KOPT-K1 (cell line): ENCODE data around the gene LPP.

Source experiments
- H3K27ac ChIP-seq: fragments of 200-600 bp; sonication (generic); 2 replicates; pipeline ENCODE4 v1.5.1; 2016; ENCODE audit warnings: antibody characterized with exemption, mild to moderate bottlenecking, low read depth, low read length; ENCODE audit not compliant: poor library complexity, severe bottlenecking
- H3K36me3 ChIP-seq: fragments of 200-600 bp; sonication (generic); 2 replicates; pipeline ENCODE4 v1.5.1; 2017; ENCODE audit warnings: antibody characterized with exemption, mild to moderate bottlenecking, low read length, moderate library complexity; ENCODE audit not compliant: insufficient read depth
- H3K9me3 ChIP-seq: fragments of 200-600 bp; sonication (generic); 2 replicates; pipeline ENCODE4 v1.5.1; 2017; ENCODE audit warnings: antibody characterized with exemption, low read length, mild to moderate bottlenecking; ENCODE audit not compliant: insufficient read depth, poor library complexity, severe bottlenecking

LPP gene

DNA sequence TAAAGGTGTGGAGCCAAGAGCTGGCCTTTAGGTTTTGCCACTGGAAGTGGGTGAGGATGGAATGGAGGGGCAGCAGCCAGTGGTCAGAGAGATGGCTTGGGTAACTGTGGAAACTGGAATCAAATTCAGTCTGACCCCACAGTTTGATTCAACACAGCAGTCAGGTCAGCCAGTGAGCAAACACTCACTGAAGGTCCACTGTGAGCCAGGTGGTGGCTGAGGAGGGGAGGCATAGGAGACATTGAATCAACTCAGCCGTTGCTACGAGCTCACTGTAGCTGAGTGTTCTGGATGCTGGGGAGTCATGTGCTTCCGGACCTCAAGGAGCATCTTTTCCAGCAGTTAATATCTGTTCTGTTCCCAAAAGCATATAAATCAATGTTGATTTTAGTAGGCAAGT is 37.5 kb downstream of the LPP start:
- H3K36me3 ChIP-seq, result peaks cover 8% of the 10 kb centered on the region; the same call in 1 of the 2 replicates
- H3K27ac ChIP-seq, result peak overlapping the region; percentile 50
- H3K9me3 ChIP-seq, result no peaks in the 10 kb centered on the region

DNA sequence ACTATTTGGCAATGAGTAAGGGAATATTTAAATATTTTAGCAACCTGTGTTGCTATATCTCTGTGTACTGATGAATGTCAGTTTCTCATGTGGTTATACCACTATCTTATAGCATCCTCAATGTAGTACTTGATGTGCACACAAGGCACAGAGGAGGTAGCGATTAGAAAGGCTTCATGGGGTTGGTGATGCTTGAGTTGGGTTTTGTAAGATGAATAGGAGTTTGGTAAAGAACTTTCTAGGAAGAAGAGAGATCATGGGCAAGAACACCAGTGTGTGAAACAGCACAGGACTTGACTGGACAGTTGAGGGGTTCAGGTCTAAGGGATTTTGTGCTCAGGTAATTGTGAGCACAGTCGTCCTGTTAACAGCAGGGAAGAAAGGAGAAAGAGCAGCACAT is 38.1 kb downstream of the LPP start:
- H3K27ac ChIP-seq, result no peak overlapping the region
- no peaks in the 10 kb centered on the region for H3K9me3 ChIP-seq
- peaks cover 8% of the 10 kb centered on the region; the same call in 1 of the 2 replicates for H3K36me3 ChIP-seq

DNA sequence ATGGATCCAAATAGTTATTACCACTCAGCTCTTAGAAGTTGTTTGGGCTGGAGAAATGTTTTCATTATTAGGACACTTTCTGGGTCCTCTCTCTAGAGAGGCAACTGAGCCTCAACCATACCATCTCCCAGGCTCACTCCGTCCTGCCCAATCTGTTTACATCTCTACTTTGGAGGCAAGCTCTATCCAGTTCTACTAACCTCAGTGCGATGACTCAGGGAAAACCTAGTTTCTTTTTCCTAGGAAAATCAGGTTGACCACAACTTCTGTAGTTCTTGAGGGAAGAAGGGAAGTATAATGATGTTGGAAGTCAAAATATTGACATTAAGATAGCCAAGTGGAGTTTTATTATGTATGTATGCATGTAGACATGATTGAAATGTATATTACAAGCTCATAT is 40.4 kb downstream of the LPP start:
- no peaks in the 10 kb centered on the region for H3K9me3 ChIP-seq
- H3K27ac ChIP-seq, result no peak overlapping the region
- H3K36me3 ChIP-seq, result peaks cover 8% of the 10 kb centered on the region; the same call in 1 of the 2 replicates

DNA sequence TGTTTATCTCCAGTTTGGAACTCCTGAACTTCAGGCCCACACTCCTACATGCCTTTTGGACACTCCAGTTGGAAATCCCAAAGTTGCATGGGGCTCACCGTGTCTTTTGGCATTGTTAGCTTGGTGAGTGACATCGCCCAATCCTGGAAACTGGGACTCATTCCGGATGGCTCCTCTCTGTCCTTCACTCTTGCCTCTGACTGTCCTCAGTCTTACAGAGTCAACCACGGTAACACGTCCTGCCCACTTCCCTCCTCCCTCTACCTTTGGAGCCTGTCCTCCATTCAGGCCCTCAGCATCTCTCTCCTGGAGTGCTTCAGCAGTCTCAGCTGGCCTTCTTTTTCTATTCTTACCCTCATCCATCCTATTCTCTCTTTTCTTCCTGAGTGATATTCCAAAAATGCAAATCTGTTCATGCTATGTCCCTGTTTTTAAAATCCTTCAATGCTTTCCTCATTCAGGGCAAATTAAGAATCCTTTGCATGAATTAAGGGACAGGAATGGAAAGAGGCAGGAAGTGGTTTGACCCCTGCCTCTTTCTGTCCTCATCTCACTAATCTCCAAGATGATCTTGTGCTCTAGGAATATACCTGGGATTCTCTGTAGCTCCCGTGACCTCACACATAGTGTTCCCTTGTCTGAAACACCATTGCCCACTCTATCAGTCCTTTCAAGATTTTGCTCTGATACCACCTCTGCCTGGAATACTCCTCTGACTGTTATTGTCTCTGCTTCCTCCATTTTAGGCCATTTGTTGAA is 42.5 kb downstream of the LPP start:
- Histone ChIP-seq H3K27ac (no peak overlapping the region), H3K36me3 (peaks cover 8% of the 10 kb centered on the region; the same call in 1 of the 2 replicates), H3K9me3 (no peaks in the 10 kb centered on the region)

DNA sequence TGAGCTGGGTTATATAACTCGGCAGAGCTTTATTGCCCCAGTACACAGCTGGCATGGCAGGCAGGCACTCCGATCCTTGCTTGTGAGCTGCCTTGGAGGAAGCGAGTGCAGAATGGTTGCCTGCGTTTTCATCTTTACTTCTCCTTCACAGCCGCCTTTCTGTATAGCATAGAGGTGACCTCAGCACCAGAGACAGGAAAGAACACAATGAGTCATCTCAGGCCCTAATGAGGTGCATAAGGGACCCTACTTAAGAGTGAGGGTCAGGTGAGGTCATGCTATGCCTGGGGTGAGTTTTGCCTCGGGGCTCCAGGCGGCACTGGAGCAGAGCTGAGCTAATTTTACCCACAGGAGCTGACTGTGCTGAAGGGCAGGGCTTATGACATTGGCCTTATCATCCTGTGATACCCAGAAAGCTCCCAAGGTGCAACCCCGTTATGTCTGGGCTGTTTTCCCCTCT is 43.5 kb downstream of the LPP start:
- H3K9me3 ChIP-seq, result no peaks in the 10 kb centered on the region
- H3K36me3 ChIP-seq, result peaks cover 8% of the 10 kb centered on the region; the same call in 1 of the 2 replicates
- H3K27ac ChIP-seq, result no peak overlapping the region

DNA sequence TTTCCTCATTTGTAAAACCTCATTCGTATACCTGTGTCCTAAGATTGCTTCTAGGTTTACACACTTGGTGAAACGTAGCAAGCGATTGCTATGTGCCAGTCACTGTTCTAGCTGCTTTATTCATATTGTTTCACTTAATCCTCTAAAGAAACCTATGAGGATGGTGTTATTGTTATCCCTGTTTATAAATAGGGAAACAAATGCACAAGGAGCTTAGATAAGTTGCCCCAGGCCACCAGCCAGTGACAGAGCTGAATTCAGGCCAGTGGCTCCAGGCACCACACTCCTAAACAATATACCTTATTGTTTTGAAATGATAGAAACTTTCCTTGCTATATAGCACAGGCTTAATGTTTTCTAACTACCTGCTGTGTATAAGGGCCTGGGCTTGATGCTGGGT is 44.0 kb downstream of the LPP start:
- no peak overlapping the region for H3K27ac ChIP-seq
- peaks cover 2% of the 10 kb centered on the region; the same call in 1 of the 2 replicates for H3K36me3 ChIP-seq
- no peaks in the 10 kb centered on the region for H3K9me3 ChIP-seq

DNA sequence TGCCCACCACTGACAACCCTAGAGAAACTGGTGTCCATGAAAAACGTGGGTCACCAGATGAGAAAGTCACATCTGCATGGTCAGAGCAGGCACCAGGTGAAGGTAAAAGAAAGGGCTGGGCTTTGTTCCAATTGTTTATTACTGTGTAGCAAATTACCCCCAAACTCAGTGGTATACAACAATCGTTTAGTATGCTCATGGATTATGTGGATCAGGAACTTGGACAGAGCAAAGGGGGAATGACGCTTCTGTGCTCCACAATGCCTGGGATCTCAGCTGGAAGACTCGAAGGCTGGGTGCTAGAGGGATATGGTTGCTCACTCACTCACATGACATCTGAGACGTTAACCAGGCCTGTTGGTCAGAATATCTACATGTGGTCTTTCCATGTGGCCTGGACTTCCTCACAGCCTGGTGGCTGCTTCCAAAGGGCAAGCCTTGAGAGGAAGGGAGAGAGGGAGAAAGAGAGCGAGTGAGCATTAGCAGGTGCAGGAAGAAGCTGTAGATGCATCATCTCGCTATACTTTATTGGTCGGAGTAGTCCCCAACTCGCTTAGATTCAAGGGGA is 44.9 kb downstream of the LPP start:
- Histone ChIP-seq H3K36me3 (no peaks in the 10 kb centered on the region), H3K9me3 (no peaks in the 10 kb centered on the region), H3K27ac (no peak overlapping the region)

DNA sequence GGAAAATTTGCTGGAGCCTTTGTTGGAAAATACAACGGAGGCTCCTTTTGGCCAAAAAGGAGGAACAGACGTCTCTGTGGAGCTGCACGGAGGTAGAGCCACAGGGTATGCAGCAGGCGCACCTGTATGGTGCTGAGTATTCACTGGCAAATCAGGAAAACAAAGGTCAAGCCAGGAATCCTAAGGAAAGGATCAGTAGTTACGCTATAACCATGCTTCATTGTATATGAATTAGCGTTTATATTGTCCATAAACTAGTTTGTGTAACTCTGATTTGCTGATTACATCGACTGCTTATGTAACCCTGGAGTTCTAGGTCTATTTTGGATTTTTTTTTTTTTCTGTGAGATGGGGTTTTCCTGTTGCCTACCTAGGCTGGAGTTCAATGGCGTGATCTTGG is 45.4 kb downstream of the LPP start:
- no peaks in the 10 kb centered on the region for H3K9me3 ChIP-seq
- H3K27ac ChIP-seq, result no peak overlapping the region
- H3K36me3 ChIP-seq, result no peaks in the 10 kb centered on the region

DNA sequence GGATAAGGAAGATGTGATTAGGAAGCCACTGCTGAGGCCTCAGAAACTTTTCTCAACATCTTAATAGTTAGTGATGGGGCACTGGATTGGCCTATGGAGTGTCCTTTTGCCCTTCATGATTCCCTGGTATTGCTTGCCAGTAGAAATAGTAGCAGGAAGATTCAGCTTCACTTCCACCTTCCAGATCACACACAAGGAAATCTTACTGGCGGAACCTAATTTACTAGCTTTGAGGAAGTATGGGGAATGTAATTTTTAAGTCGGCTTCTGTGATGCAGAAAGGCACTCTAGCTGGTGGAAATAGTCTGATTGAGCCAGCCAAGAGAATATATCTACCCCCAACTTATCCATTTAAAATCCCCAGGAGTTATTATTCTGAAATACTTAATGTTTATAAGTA is 46.5 kb downstream of the LPP start:
- H3K36me3 ChIP-seq, result no peaks in the 10 kb centered on the region
- no peaks in the 10 kb centered on the region for H3K9me3 ChIP-seq
- no peak overlapping the region for H3K27ac ChIP-seq

DNA sequence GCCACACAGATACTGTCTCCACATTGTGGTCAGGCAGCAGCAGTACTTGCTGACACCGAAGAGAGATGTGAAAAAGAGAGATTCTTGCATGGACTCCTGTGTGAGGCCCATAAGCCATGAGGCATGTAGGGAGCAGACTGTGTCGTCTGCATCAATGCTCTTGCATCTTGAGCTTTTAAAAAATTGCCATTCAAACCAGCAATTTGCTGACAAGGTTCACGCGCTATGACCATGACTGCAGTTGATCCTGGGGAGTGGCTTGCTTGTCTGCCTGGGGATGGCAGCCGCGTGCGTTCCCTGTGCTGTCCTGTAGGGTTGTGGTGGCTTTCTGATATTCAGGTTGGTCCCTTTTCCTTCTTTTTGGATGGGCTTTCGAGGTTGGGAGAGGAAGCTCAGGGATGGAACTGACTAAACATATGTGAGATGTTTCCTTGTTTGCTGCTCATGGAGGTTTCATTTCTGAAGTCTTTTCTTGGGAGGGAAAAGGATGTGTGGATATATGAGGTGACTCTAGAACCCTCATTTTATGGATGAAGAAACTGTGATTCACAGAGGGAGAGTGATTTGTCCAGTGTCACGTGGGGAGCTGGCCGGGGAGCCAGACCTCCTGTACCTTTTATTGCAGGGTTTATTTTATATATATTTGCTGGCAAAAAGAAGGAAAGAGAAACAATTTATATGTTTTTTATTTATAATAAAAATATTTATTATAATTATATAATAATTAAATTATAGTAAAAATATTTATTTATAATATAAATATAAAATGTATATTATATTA is 48.6 kb downstream of the LPP start:
- H3K9me3 ChIP-seq, result no peaks in the 10 kb centered on the region
- H3K36me3 ChIP-seq, result no peaks in the 10 kb centered on the region
- H3K27ac ChIP-seq, result no peak overlapping the region

DNA sequence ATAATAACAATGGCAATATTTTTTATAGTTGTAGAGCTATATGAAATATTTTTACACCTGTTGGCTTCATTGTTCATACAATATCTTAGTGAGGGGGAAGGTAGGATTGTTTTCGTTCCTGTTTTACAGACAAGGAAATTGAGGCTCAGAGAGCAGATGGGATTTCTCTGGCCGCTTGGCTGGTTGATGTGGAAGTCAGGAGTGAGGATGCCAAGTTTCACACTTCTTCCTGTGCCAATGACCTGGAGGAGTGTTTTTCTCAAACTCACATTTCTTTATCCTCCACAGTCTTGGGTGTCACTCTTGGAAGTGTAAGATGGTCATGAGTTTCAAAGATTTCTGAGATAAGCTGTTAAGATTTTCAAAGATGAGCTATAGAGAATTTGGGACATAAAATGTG is 50.6 kb downstream of the LPP start:
- no peaks in the 10 kb centered on the region for H3K36me3 ChIP-seq
- H3K27ac ChIP-seq, result no peak overlapping the region
- no peaks in the 10 kb centered on the region for H3K9me3 ChIP-seq

DNA sequence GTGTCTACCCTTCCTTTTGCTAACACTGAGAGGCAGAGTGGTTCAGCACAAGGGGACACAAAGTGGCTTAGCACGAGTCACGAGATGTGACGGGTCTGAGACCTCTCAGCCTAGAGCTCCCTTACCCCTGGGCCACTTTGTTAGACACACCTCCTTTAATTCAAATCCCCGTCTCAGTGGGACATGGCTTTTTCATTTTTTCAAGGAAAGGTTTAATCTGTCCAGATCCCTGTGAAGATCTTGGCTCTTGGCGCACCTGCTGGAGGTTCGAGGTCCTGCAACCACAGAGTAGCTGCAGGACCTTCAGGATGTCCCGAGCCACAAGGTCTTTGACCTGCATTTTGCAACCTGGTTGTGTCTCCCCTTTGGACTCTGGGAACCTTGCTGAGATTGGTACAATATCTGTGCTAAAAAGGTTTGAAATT is 52.0 kb downstream of the LPP start:
- H3K27ac ChIP-seq, result no peak overlapping the region
- H3K9me3 ChIP-seq, result no peaks in the 10 kb centered on the region
- no peaks in the 10 kb centered on the region for H3K36me3 ChIP-seq

DNA sequence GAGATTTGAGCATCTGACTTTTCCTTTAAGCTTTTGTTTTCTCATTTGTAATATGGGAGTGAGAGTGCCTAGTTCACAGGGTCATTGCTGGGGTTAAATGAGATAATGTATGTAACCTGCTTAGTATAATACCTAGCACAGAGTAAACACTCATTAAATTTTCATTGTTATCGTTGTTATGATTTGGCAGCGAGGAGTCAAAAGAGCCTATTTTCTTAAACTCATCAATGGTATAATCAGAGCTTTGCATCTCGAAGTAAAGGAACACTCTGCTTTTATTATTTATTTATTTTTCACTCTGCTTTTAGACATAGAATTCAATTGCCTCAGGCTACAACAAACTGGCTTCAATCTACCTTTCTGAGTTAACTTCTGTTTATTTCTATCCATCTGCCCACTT is 52.8 kb downstream of the LPP start:
- no peak overlapping the region for H3K27ac ChIP-seq
- no peaks in the 10 kb centered on the region for H3K36me3 ChIP-seq

DNA sequence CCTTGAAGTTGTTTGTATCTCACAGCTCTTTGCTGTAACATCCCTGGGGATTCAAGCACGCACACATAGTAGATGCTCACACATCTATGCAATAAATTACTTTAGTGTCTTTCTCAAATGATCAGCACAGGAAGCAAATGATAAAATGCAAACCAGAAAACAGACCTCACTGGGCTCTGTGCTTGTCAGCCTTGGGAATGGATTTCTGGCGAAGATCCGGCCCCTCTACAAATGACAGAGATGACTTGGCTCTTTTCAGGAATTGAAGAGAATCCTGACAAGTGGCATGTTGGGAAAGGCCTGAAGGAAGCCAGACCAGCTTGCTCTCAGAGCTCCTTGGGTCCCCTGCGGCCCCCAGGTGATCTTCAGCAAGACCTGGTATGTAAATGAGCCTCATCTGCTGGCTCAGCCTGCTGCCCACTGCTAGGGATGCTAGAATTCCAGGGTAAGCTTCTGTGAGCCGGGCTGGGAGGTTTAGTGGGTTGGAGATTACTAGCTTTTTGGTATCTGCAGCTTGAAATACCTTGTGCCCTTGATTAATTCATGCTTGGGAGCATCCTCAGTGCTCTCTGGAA is 54.1 kb downstream of the LPP start:
- H3K9me3 ChIP-seq, result no peaks in the 10 kb centered on the region
- H3K27ac ChIP-seq, result no peak overlapping the region
- H3K36me3 ChIP-seq, result no peaks in the 10 kb centered on the region

More for the DNA sequence above, 52.8 kb downstream of the LPP start:
- H3K9me3 ChIP-seq, result no peaks in the 10 kb centered on the region

DNA sequence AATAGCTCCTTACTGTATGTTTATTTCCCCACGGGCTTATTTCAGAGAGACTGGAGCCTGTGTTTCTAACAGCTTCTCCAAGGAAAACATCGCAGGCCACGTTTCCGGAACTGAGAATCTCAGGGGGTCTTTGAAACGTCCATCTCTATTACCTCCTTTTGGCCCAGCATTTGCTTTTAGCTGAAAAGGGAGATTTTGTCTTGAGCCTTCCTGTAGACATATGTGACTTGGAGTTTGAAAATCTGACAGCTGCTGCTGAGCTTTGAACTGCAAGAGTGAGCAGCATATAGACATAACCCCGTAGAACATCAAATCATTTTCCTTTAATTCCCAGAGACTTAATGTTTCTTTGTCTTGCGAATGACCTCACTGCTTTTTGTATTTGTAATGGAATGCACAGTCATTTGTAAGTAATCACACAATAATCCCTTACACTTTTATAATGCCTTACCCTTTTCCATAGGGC is 54.6 kb downstream of the LPP start:
- Histone ChIP-seq H3K27ac (no peak overlapping the region), H3K36me3 (no peaks in the 10 kb centered on the region), H3K9me3 (no peaks in the 10 kb centered on the region)
